ENCODE results near the gene RPTOR. TPM values are rescaled to one million over a fixed set of nuclear protein-coding genes. Genes with fewer than 3 reads are reported as not detected.
A peak's percentile ranks its signal among the peaks of the same experiment; 100 is the strongest.

The RPTOR gene
- total RNA-seq, 1 experiment from 2014 or later = 25.1 TPM

DNA sequence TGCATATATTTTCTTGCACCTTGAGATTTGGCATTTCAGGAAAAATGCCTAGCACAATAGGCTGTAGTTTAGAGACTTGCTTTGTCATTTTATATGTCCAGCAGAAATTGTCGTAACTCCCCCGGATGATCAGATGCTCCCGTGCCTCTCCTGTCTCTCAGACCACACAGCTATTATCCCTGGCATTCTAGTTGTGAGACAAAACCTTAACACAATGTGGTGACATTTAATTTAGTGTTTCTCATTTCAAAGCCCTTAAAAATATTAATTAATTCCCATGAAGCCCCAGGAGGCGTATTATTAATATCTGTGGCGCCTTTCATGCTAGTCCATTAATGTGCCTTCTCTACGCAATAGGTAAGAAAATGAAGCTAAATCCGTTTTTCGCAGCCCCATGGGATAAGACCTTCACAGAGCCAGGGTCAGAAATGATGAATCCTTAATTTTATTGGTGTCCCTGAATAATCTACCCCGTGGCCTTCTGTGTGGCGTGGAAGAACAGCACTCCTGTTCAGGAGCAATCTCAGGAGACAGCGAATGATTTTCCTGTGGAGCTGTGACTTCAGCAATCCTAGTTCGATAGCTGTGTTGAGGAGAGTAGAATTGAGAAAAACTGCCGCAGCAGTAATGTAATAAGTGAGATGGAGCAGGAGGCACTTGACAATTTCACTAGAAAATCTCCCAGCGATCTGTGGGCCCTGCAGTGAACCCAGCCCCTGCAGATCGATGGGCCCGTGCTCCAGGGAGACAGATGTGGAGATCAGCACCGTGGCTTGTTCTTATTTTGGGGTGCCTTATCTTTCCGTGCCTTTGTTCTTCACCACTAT lies 157.9 kb downstream of the RPTOR start:
- H3K18ac ChIP-seq (ENCODE audit: insufficient read length, low read depth, low read length) = no peak overlapping the region
- H3K9me3 ChIP-seq (ENCODE audit: control insufficient read depth, low read depth, low read length) = no peaks in the 10 kb centered on the region
- H4K91ac ChIP-seq (ENCODE audit: insufficient read length, low read depth, low read length) = no peak overlapping the region
- no peaks in the 10 kb centered on the region; the same call in 1 of the 2 replicates for H3K4me1 ChIP-seq (ENCODE audit: insufficient read depth, low read length)
- no peaks in the 10 kb centered on the region for H3K27me3 ChIP-seq (ENCODE audit: insufficient read depth, low read length)
- no peak overlapping the region for H3K56ac ChIP-seq (ENCODE audit: insufficient read length, low read depth, low read length)
- no peak overlapping the region for H3K14ac ChIP-seq (ENCODE audit: insufficient read depth, low read length)
- H3K27me3 Mint-ChIP-seq (ENCODE audit: low read depth) = no peaks in the 10 kb centered on the region
- no peak overlapping the region for H2AK5ac ChIP-seq (ENCODE audit: insufficient read length, low read length)
- H3K9ac ChIP-seq (ENCODE audit: extremely low read depth, insufficient read length, low read length) = no peak overlapping the region
- H3T11ph ChIP-seq (ENCODE audit: low read length) = no peak overlapping the region
- WGBS (ENCODE audit: extremely low coverage, insufficient read length, low lambda C conversion rate) = no CpG with 5 or more reads among the region's 18 CpGs
- peaks cover 5% of the 10 kb centered on the region for H4K20me1 ChIP-seq (ENCODE audit: control insufficient read depth, insufficient read depth, insufficient read length)
- no peak overlapping the region for H3K4me3 Mint-ChIP-seq
- H3K4me2 ChIP-seq (ENCODE audit: insufficient read depth, insufficient read length, low read length) = no peak overlapping the region
- H3K9me3 Mint-ChIP-seq = peaks cover 11 to 12% of the 10 kb centered on the region in 2 experiments
- TF ChIP-seq, protein P1, sequence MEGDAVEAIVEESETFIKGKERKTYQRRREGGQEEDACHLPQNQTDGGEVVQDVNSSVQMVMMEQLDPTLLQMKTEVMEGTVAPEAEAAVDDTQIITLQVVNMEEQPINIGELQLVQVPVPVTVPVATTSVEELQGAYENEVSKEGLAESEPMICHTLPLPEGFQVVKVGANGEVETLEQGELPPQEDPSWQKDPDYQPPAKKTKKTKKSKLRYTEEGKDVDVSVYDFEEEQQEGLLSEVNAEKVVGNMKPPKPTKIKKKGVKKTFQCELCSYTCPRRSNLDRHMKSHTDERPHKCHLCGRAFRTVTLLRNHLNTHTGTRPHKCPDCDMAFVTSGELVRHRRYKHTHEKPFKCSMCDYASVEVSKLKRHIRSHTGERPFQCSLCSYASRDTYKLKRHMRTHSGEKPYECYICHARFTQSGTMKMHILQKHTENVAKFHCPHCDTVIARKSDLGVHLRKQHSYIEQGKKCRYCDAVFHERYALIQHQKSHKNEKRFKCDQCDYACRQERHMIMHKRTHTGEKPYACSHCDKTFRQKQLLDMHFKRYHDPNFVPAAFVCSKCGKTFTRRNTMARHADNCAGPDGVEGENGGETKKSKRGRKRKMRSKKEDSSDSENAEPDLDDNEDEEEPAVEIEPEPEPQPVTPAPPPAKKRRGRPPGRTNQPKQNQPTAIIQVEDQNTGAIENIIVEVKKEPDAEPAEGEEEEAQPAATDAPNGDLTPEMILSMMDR (conservative IDR thresholded peaks at IDR 0.05) = no peak
- H3K36me3 Mint-ChIP-seq (ENCODE audit: insufficient read depth in 1 of 3, low read depth in 3 of 3) = peaks cover 5 to 12% (median 12%) of the 10 kb centered on the region in 3 experiments
- H3K23ac ChIP-seq (ENCODE audit: insufficient read length, low read depth, low read length) = no peak overlapping the region
- H2BK120ac ChIP-seq (ENCODE audit: low read depth, low read length, poor library complexity, severe bottlenecking) = no peak overlapping the region
- no peak overlapping the region for H4K5ac ChIP-seq (ENCODE audit: insufficient read length, low read depth, low read length)
- no peak overlapping the region for H4K8ac ChIP-seq (replicated peaks; ENCODE audit: insufficient read length, low read depth, low read length)
- no peaks in the 10 kb centered on the region for H3K79me1 ChIP-seq (ENCODE audit: insufficient read depth, low read depth, low read length, poor library complexity, severe bottlenecking)
- no peak overlapping the region for H2BK12ac ChIP-seq (ENCODE audit: insufficient read length, low read depth, low read length)
- H2BK5ac ChIP-seq (ENCODE audit: insufficient read length, low read length) = no peak overlapping the region
- peak overlapping the region in 2 of 3 experiments; percentile 25 to 35; a peak in 4 of 7 replicates for H3K27ac Mint-ChIP-seq
- H3K4ac ChIP-seq (ENCODE audit: low read depth, low read length) = no peak overlapping the region
- H2BK20ac ChIP-seq (ENCODE audit: low read depth, low read length, poor library complexity, severe bottlenecking) = no peak overlapping the region
- H3K79me2 ChIP-seq (ENCODE audit: insufficient read depth, low read length) = peaks cover 4% of the 10 kb centered on the region; the same call in 1 of the 2 replicates
- H2AFZ ChIP-seq (ENCODE audit: low read length) = no peak overlapping the region
- no peak for DNase-seq
- H2BK15ac ChIP-seq (ENCODE audit: low read depth, low read length) = no peak overlapping the region
- peaks cover 39 to 46% of the 10 kb centered on the region in 2 experiments for H3K4me1 Mint-ChIP-seq
- H3K27ac ChIP-seq (ENCODE audit: insufficient read length, low read depth, low read length) = no peak overlapping the region
- no peaks in the 10 kb centered on the region for H3K23me2 ChIP-seq (ENCODE audit: insufficient read length, low read depth, low read length, poor library complexity, severe bottlenecking)

Data from H9 (cell line).